GM19023 (cell line): ENCODE measurements around the gene RARS1.

Experiments used
- ATAC-seq: cut with Tn5 transposase; IDR thresholded peaks from one replicate; pipeline ENCODE4 v1.9.1; 2021; ENCODE audit warnings: mild to moderate bottlenecking, moderate library complexity; ENCODE audit not compliant: unreplicated experiment

The RARS1 gene

GRCh38 chr5:168553377-168554130 lies 67.3 kb downstream of the RARS1 start:
- ATAC-seq = peak; percentile 55

GRCh38 chr5:168557389-168557788 lies 71.1 kb downstream of the RARS1 start:
- ATAC-seq = no peak

GRCh38 chr5:168562279-168562678 lies 76.0 kb downstream of the RARS1 start:
- ATAC-seq = no peak

GRCh38 chr5:168563959-168564358 lies 77.7 kb downstream of the RARS1 start:
- no peak for ATAC-seq

- ATAC-seq = no peak
These were observed 82.5 kb downstream of the RARS1 start for GRCh38 chr5:168568738-168569137.
